WI38 (cell line): ENCODE data around the gene PMPCA.

Experiments used
- H3K4me3 ChIP-seq: 2 replicates; pipeline ENCODE4 v1.5.1; 2011; ENCODE audit warnings: low read depth, mild to moderate bottlenecking, control low read depth, low read length
- CTCF ChIP-seq: IDR thresholded peaks from 2 replicates; pipeline ENCODE4 v1.5.1; 2012; ENCODE audit warnings: low read depth, mild to moderate bottlenecking, control low read depth, low read length

The PMPCA gene

GRCh38 chr9:136389396-136389795 is 21.1 kb upstream of the PMPCA start:
- no peak overlapping the region for H3K4me3 ChIP-seq
- no peak for TF ChIP-seq CTCF

GRCh38 chr9:136391737-136392537 is 18.5 kb upstream of the PMPCA start:
- no peak for TF ChIP-seq CTCF

GRCh38 chr9:136392538-136393449 is 17.7 kb upstream of the PMPCA start:
- no peak overlapping the region for H3K4me3 ChIP-seq
- TF ChIP-seq CTCF, result no peak

More at GRCh38 chr9:136391737-136392537, 18.5 kb upstream of the PMPCA start:
- H3K4me3 ChIP-seq, result no peak overlapping the region

- no peak overlapping the region for H3K4me3 ChIP-seq
- TF ChIP-seq CTCF, result no peak
These were observed 16.9 kb upstream of the PMPCA start for GRCh38 chr9:136393531-136393930.

GRCh38 chr9:136394312-136395019 is 16.0 kb upstream of the PMPCA start:
- H3K4me3 ChIP-seq, result no peak overlapping the region
- no peak for TF ChIP-seq CTCF

GRCh38 chr9:136395020-136395340 is 15.5 kb upstream of the PMPCA start:
- TF ChIP-seq CTCF, result no peak
- no peak overlapping the region for H3K4me3 ChIP-seq
